ENCODE results near the gene TXNDC5.

Gene TXNDC5

DNA sequence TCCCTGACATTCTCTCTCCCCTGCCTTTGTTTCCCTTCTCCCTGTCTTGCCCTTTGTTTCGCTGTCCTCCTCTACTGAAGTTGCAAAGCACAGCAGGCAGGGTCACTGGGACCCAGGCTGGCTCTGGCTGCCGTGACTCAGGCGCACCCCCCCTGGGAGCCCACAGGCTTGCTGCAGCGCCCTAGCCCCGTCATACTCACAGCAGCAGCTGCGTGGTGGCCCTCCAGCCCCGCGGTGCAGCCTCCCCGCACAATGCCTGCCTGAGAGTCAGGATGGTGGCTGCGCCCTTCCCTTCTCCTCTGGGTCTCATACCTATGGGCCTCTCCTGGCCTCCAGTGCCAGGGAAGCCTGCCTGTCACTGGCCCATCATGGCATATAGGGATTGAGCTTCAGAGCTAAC, 41.7 kb downstream of the TXNDC5 start:
- in situ Hi-C loops (cut with MboI; ENCODE audit: low sequenced_read_pairs): no loop called here

- in situ Hi-C loops (cut with MboI; ENCODE audit: low sequenced_read_pairs): no loop called here
Observed at GRCh38 chr6:7866526-7866925, 44.1 kb downstream of the TXNDC5 start.

GRCh38 chr6:7865781-7866180, 44.8 kb downstream of the TXNDC5 start:
- in situ Hi-C loops (cut with MboI; ENCODE audit: low sequenced_read_pairs): no loop called here

GRCh38 chr6:7859591-7859990, 51.0 kb downstream of the TXNDC5 start:
- in situ Hi-C loops (cut with MboI; ENCODE audit: low sequenced_read_pairs): no loop called here

GRCh38 chr6:7851780-7852179, 58.8 kb downstream of the TXNDC5 start:
- in situ Hi-C loops (cut with MboI; ENCODE audit: low sequenced_read_pairs): no loop called here

- in situ Hi-C loops (cut with MboI; ENCODE audit: low sequenced_read_pairs): no loop called here
Observed at GRCh38 chr6:7848229-7848628, 62.4 kb downstream of the TXNDC5 start.

DNA sequence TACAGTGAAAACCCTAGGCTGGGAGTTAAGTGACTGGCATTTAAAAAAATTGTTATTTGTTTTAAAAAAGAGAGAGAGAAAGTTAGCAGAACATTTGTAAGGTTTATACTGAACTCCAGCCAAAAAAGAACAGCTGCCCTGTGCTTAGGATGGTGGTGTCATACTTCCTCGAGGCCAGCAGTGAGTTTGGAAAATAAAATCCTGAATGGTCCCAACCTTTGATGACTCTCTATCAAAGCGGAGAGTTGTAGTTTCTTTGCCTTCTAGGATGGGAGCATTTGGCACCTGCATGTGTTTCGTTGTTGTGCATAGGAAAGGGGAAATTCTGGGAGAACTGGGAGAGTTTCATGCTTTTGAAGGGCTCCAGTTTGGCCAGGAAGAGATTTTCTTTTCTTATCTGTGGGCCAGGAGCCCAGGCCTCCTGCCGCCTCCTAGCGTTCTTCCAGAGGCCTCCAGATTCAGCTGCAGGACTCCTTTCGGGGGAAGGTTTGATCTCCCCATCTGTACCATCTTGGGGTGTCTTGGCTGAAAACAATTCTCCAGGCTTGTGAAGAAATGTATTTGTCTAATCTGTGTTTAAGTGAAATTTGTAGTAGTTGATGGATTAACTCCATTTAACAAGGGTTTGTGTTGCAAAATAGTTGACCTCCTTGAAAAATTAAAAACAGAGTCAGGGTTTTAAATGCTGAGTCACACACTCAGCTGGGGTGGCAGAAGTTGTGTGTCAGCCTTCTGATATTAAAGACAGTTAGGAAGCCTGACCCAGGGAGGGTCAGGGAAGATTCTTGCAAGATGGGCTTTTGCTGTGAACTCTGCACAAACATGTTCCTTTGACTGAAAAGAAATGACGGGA, 63.4 kb downstream of the TXNDC5 start:
- in situ Hi-C loops (cut with MboI; ENCODE audit: low sequenced_read_pairs): no loop called here

DNA sequence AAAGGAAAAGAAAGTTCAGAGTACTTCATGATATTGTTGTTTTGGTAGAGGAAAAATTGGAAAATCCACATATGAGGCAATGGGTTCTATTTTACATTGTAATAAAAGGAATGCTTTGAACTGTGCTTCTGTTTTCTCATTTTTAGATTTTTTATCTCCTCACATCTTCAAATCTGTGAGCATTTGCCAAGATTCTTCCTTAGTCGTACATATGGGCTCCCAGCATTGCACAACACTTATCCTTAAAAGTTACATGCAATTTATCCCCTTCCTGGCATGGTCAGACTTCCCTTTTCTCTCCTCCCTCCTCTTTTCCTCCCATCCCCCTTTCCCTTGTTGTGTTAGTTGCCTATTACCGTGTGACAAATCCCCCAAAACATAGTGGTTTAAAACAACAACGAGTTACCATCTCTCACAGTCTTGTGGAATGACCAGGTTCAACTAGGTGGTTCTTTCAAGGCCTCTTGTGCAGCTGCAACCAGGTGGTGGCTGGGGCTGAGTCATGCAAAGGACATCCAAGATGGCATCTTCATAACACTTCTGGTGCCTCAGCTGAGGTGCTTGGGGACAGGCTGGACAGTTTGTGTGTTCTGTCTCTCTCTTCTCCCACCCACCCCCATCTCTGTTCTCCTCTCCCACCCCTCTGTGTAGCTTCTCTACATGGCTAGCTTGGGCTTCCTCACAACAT, 68.7 kb downstream of the TXNDC5 start:
- in situ Hi-C loops (cut with MboI; ENCODE audit: low sequenced_read_pairs): no loop called here

- in situ Hi-C loops (cut with MboI; ENCODE audit: low sequenced_read_pairs): no loop called here
Observed at GRCh38 chr6:7836371-7837026, 74.1 kb downstream of the TXNDC5 start.

DNA sequence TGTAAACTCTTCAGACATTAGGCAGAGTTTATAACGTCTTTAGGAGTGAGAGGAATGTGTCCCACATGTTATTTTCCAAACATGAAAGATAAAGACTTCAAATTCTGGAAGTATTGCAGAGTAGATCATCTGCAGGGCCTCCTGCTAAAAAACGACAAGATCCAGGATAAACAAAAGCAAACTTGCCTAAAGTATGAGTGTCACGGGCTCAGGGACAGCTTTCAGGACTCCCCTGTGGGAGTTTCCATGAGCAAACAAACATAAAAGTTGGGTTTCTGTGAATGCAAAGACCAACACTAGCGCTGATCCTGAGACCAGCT, 76.9 kb downstream of the TXNDC5 start:
- in situ Hi-C loops (cut with MboI; ENCODE audit: low sequenced_read_pairs): no loop called here

DNA sequence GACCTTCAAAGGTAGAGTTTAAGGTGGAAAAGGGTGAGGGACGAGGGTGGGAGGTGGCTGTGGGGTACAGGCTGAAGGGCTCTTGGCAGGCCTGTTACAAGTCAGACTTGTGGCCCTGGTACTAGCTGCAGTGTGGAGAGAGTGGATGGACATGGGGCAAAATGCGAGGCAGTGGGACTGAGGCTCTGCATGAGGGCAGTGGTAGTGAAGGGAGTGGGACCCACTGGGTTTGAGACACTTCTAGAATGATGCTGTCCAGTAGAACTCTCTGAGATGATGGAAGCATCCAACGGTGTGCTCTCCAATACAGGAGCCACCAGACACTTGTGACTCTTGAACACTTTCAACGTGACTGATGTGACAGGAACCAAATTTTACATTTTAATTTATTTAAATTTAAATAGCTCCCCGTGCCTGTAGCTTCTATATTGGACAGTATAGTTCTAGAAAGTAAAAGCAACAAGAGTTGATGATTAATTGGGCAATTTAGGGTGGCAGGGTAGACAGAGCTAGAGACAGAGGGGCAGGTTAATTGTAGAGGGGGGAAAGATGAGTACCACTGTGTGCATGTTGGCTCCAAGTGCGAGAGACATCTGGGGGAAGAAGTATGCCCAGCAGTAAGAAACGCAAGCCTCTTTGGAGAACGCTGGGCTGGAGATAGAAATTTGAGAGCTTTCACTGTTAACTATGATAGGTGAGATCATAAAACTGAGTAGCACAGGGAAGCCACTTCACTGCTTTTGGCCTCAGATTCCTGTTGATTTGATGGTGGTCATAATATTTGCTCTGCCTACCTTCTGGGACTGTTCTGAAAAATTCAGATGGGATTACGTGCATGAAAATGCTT, 77.5 kb downstream of the TXNDC5 start:
- in situ Hi-C loops (cut with MboI; ENCODE audit: low sequenced_read_pairs): no loop called here
